GM23248 (cell line): Measurements from ENCODE around the gene DIP2C. TPM values are rescaled to one million over a fixed set of nuclear protein-coding genes. Genes with fewer than 3 reads are reported as not detected.

Experiments
- DNase-seq: peaks from one replicate; pipeline ENCODE4 v3.0.0-alpha.2; 2015
- H2AFZ ChIP-seq: fragments of 200-600 bp; sonication (generic); 2 replicates; pipeline ENCODE4 v1.6.1; 2016; ENCODE audit warnings: antibody characterized with exemption
- H3F3A ChIP-seq: fragments of 200-600 bp; sonication (generic); 2 replicates; pipeline ENCODE4 v1.6.1; 2016; ENCODE audit warnings: mild to moderate bottlenecking, antibody characterized with exemption, mixed run types; ENCODE audit not compliant: insufficient read depth
- H3K27ac ChIP-seq: fragments of 200-600 bp; sonication (generic); 2 replicates; pipeline ENCODE4 v1.5.1; 2016; ENCODE audit warnings: mild to moderate bottlenecking
- H3K27me3 ChIP-seq: fragments of 200-600 bp; sonication (generic); replicated peaks from 2 replicates; pipeline ENCODE4 v1.6.1; 2016; ENCODE audit warnings: mild to moderate bottlenecking; ENCODE audit not compliant: insufficient read depth
- H3K36me3 ChIP-seq: fragments of 200-600 bp; sonication (generic); 2 replicates; pipeline ENCODE4 v1.6.1; 2016; ENCODE audit warnings: low read depth, mild to moderate bottlenecking
- H3K4me1 ChIP-seq: fragments of 200-600 bp; sonication (generic); 2 replicates; pipeline ENCODE4 v1.6.1; 2016; ENCODE audit warnings: mild to moderate bottlenecking; ENCODE audit not compliant: insufficient read depth
- H3K4me2 ChIP-seq: fragments of 200-600 bp; sonication (generic); one replicate; pipeline ENCODE4 v1.6.1; 2016; ENCODE audit warnings: mild to moderate bottlenecking; ENCODE audit not compliant: unreplicated experiment
- H3K4me3 ChIP-seq: fragments of 200-600 bp; sonication (generic); 2 replicates; pipeline ENCODE4 v1.5.1; 2016; ENCODE audit warnings: mild to moderate bottlenecking
- H3K79me2 ChIP-seq: fragments of 200-600 bp; sonication (generic); 2 replicates; pipeline ENCODE4 v1.6.1; 2016; ENCODE audit warnings: mild to moderate bottlenecking; ENCODE audit not compliant: insufficient read depth
- H3K9ac ChIP-seq: fragments of 200-600 bp; sonication (generic); 2 replicates; pipeline ENCODE4 v1.6.1; 2016; ENCODE audit warnings: mild to moderate bottlenecking
- H3K9me2 ChIP-seq: fragments of 200-600 bp; sonication (generic); 2 replicates; pipeline ENCODE4 v1.6.1; 2016; ENCODE audit warnings: mixed run types, mild to moderate bottlenecking, moderate library complexity; ENCODE audit not compliant: insufficient read depth
- H3K9me3 ChIP-seq: fragments of 200-600 bp; sonication (generic); one replicate; pipeline ENCODE4 v1.6.1; 2017; ENCODE audit warnings: low read depth
- H4K20me1 ChIP-seq: fragments of 200-600 bp; sonication (generic); 2 replicates; pipeline ENCODE4 v1.6.0; 2016; ENCODE audit not compliant: insufficient read depth
- EZH2 ChIP-seq: fragments of 200-600 bp; sonication (generic); IDR thresholded peaks from 2 replicates; pipeline ENCODE4 v1.6.1; 2018; ENCODE audit warnings: antibody characterized with exemption, mild to moderate bottlenecking; ENCODE audit not compliant: insufficient read depth, poor library complexity, severe bottlenecking
- EZH2phosphoT487 ChIP-seq: fragments of 200-600 bp; sonication (generic); IDR thresholded peaks from 2 replicates; pipeline ENCODE4 v1.6.1; 2018; ENCODE audit warnings: antibody characterized with exemption, moderate library complexity, mild to moderate bottlenecking, low read depth; ENCODE audit not compliant: insufficient read depth
- WGBS, 2 experiments: methylation state at CpG; one replicate each; pipeline ENCODE4 v1.1.6; 2015 to 2017; ENCODE audit warnings: low lambda C conversion rate in 2 of 2, low coverage in 1 of 2; ENCODE audit errors: missing lambda C conversion rate in 2 of 2; 5-methylcytosine and 5-hydroxymethylcytosine counted together
- in situ Hi-C: fragments of 300-500 bp; cut with MboI; formaldehyde crosslinking; loops from 2 replicates; pipeline ENCODE4 v1.15.0; 2020
- polyA plus RNA-seq: library from polyadenylated mRNA; unstranded; fragments of >200 nt; fragmentation: Nextera tagmentation; extraction: Ambion mirVana; gene quantifications from 2 replicates; pipeline ENCODE4 v1.2.1, GENCODE V29; 2016
- total RNA-seq: library from RNA; depleted of rRNA; stranded (reverse); fragments of >200 nt; shearing (Covaris generic); gene quantifications from 2 replicates; pipeline ENCODE4 v1.2.3, GENCODE V29; 2014

Gene DIP2C
- total and polyA plus RNA-seq, 2 experiments from 2014 or later: 12.0 to 13.1 TPM

GRCh38 chr10:367636-368035, 321.8 kb downstream of the DIP2C start:
- Histone ChIP-seq H3K4me3 (no peak overlapping the region), H2AFZ (no peak overlapping the region), H3K4me1 (0 out of 2 replicates have a peak, but pooled peaks cover 4% of the 10 kb centered on the region), H3K36me3 (peaks cover 18% of the 10 kb centered on the region; the same call in 1 of the 2 replicates), H3K9me3 (no peaks in the 10 kb centered on the region), H3K27me3 (no peaks in the 10 kb centered on the region), H3K27ac (no peak overlapping the region), H3K9me2 (no peaks in the 10 kb centered on the region), H3F3A (no peaks in the 10 kb centered on the region), H3K4me2 (no peak overlapping the region), H4K20me1 (no peaks in the 10 kb centered on the region), H3K9ac (no peak overlapping the region), H3K79me2 (no peaks in the 10 kb centered on the region)
- in situ Hi-C loops: no loop called here
- no peak for DNase-seq
- 91 to 98% methylated on average over 17 to 18 of the region's 25 CpGs for WGBS, 2 experiments
- TF ChIP-seq EZH2: no peak
- no peak for TF ChIP-seq EZH2phosphoT487

- Histone ChIP-seq H3F3A (no peaks in the 10 kb centered on the region), H3K4me1 (0 out of 2 replicates have a peak, but pooled peaks cover 4% of the 10 kb centered on the region), H3K79me2 (no peaks in the 10 kb centered on the region), H3K9me3 (no peaks in the 10 kb centered on the region), H3K9me2 (no peaks in the 10 kb centered on the region), H3K27me3 (no peaks in the 10 kb centered on the region), H3K4me2 (no peak overlapping the region), H4K20me1 (no peaks in the 10 kb centered on the region), H3K27ac (no peak overlapping the region), H2AFZ (no peak overlapping the region), H3K4me3 (no peak overlapping the region), H3K9ac (no peak overlapping the region), H3K36me3 (peaks cover 18% of the 10 kb centered on the region; the same call in 1 of the 2 replicates)
- TF ChIP-seq EZH2 (no peak), EZH2phosphoT487 (no peak)
- DNase-seq: no peak
- in situ Hi-C loops: no loop called here
- WGBS, 2 experiments: 92 to 95% methylated on average over 12 of the region's 12 CpGs
Observed at GRCh38 chr10:366186-366585, 323.3 kb downstream of the DIP2C start.

GRCh38 chr10:364267-364775, 325.1 kb downstream of the DIP2C start:
- H3K4me3 ChIP-seq: no peak overlapping the region
- no peaks in the 10 kb centered on the region for H3K4me1 ChIP-seq
- H3K27ac ChIP-seq: no peak overlapping the region
- in situ Hi-C loops: no loop called here
- H2AFZ ChIP-seq: no peak overlapping the region
- H3F3A ChIP-seq: no peaks in the 10 kb centered on the region
- no peaks in the 10 kb centered on the region for H3K27me3 ChIP-seq
- no peak for DNase-seq
- no peaks in the 10 kb centered on the region for H3K79me2 ChIP-seq
- no peak for TF ChIP-seq EZH2phosphoT487
- TF ChIP-seq EZH2: no peak
- WGBS, 2 experiments: 95 to 96% methylated on average over 24 of the region's 24 CpGs
- no peak overlapping the region for H3K4me2 ChIP-seq
- no peaks in the 10 kb centered on the region for H4K20me1 ChIP-seq
- H3K9me2 ChIP-seq: no peaks in the 10 kb centered on the region
- no peak overlapping the region for H3K9ac ChIP-seq
- H3K36me3 ChIP-seq: peaks cover 18% of the 10 kb centered on the region; the same call in 1 of the 2 replicates
- H3K9me3 ChIP-seq: no peaks in the 10 kb centered on the region

- Histone ChIP-seq H3K27ac (no peak overlapping the region), H3K4me3 (no peak overlapping the region), H3K9me2 (no peaks in the 10 kb centered on the region), H3K36me3 (peaks cover 18% of the 10 kb centered on the region; the same call in 1 of the 2 replicates), H3K4me2 (no peak overlapping the region), H3K27me3 (no peaks in the 10 kb centered on the region), H4K20me1 (no peaks in the 10 kb centered on the region), H3F3A (no peaks in the 10 kb centered on the region), H3K79me2 (no peaks in the 10 kb centered on the region), H3K4me1 (no peaks in the 10 kb centered on the region), H3K9ac (no peak overlapping the region), H3K9me3 (no peaks in the 10 kb centered on the region), H2AFZ (no peak overlapping the region)
- 96% methylated on average over 18 to 24 of the region's 24 CpGs for WGBS, 2 experiments
- TF ChIP-seq EZH2phosphoT487: no peak
- no peak for TF ChIP-seq EZH2
- DNase-seq: no peak
- in situ Hi-C loops: no loop called here
Observed at GRCh38 chr10:363152-363551, 326.3 kb downstream of the DIP2C start.
